ENCODE data around the gene TENT4A. TPM values are rescaled to one million over a fixed set of nuclear protein-coding genes. Genes with fewer than 3 reads are reported as not detected.

Gene TENT4A
- total RNA-seq, 2 experiments from 2014 or later = 39.0 to 46.1 TPM

GRCh38 chr5:6710070-6710469 is 3.2 kb upstream of the TENT4A start:
- H3K9me2 ChIP-seq (ENCODE audit: insufficient read depth, low read length) = no peaks in the 10 kb centered on the region
- H3K4me3 ChIP-seq (ENCODE audit: low read depth, low read length, poor library complexity, severe bottlenecking) = no peak overlapping the region
- H3K27ac ChIP-seq (ENCODE audit: low read depth, low read length, poor library complexity, severe bottlenecking) = no peak overlapping the region
- intact Hi-C loops (cut with micrococcal nuclease; ENCODE audit: unreplicated experiment) = no loop called here
- H3K36me3 ChIP-seq (ENCODE audit: insufficient read depth, low read length) = no peaks in the 10 kb centered on the region; the same call in 1 of the 2 replicates
- DNase-seq (ENCODE audit: low spot score) = no peak
- BruUV-seq (replicated peaks) = no TSS peak
- H3K79me2 ChIP-seq (ENCODE audit: insufficient read depth, low read depth, low read length) = peaks cover 6% of the 10 kb centered on the region
- peaks cover 28% of the 10 kb centered on the region for H3K4me1 ChIP-seq (ENCODE audit: insufficient read depth, low read length, poor library complexity, severe bottlenecking)
- H3K4me2 ChIP-seq (ENCODE audit: low read length) = no peak overlapping the region
- POLR2A ChIA-PET = interaction anchor here (2.1 kb wide), 1 partner anchor 10 kb away, joined by 9 read pairs; no protein-coding TSS in a partner anchor
- H2AFZ ChIP-seq (ENCODE audit: low read length) = no peak overlapping the region
- TF ChIP-seq EZH2phosphoT487 (IDR thresholded peaks at IDR 0.05; ENCODE audit: borderline replicate concordance, low read depth, low read length) (no peak), CTCF (conservative IDR thresholded peaks at IDR 0.05; ENCODE audit: low read length) (no peak)
- peaks cover 4% of the 10 kb centered on the region for H4K20me1 ChIP-seq (ENCODE audit: insufficient read depth, low read length)
- CTCF ChIA-PET (ENCODE audit: unreplicated experiment) = no interaction called here
- H3K9me3 ChIP-seq (ENCODE audit: low read length) = no peaks in the 10 kb centered on the region

- intact Hi-C loops (cut with micrococcal nuclease; ENCODE audit: unreplicated experiment) = no loop called here
- ChIA-PET CTCF (ENCODE audit: unreplicated experiment) (no interaction called here), POLR2A (interaction anchor here (1.0 to 2.1 kb wide), 3 partner anchors 11 to 18 kb away, joined by 6 to 9 read pairs (median 8); no protein-coding TSS in a partner anchor)
- Histone ChIP-seq H3K27ac (ENCODE audit: low read depth, low read length, poor library complexity, severe bottlenecking) (no peak overlapping the region), H2AFZ (ENCODE audit: low read length) (no peak overlapping the region), H3K4me3 (ENCODE audit: low read depth, low read length, poor library complexity, severe bottlenecking) (no peak overlapping the region), H3K4me1 (ENCODE audit: insufficient read depth, low read length, poor library complexity, severe bottlenecking) (peaks cover 34% of the 10 kb centered on the region), H3K9me2 (ENCODE audit: insufficient read depth, low read length) (no peaks in the 10 kb centered on the region), H3K36me3 (ENCODE audit: insufficient read depth, low read length) (peaks cover 6% of the 10 kb centered on the region), H3K9me3 (ENCODE audit: low read length) (no peaks in the 10 kb centered on the region), H3K4me2 (ENCODE audit: low read length) (no peak overlapping the region), H4K20me1 (ENCODE audit: insufficient read depth, low read length) (peaks cover 11% of the 10 kb centered on the region), H3K79me2 (ENCODE audit: insufficient read depth, low read depth, low read length) (peaks cover 12% of the 10 kb centered on the region)
- no TSS peak for BruUV-seq (replicated peaks)
- no peak for TF ChIP-seq EZH2phosphoT487 (IDR thresholded peaks at IDR 0.05; ENCODE audit: borderline replicate concordance, low read depth, low read length)
- TF ChIP-seq CTCF (conservative IDR thresholded peaks at IDR 0.05; ENCODE audit: low read length) = no peak
- DNase-seq (ENCODE audit: low spot score) = no peak
Observed at GRCh38 chr5:6710551-6711318, 2.5 kb upstream of the TENT4A start.
